Skin of body (tissue), 2 donors: ENCODE data around the gene CERS4. TPM values are rescaled to one million over a fixed set of nuclear protein-coding genes. Genes with fewer than 3 reads are reported as not detected.
"Not testable (repeated sequence)": the region's sequence is repeated elsewhere in the genome, so short reads cannot be mapped to it uniquely, and the experiment has no call there.

Source experiments
- DNase-seq: peaks from one replicate; lab custom pipeline; 2025; lab: John Stamatoyannopoulos, UW
- total RNA-seq: library from RNA; depleted of rRNA; stranded (reverse); fragments of >200 nt; gene quantifications from one replicate; pipeline ENCODE4 v1.2.3, GENCODE V29; 2014

The CERS4 gene
- total RNA-seq, 1 donor from 2014 or later = 55.2 TPM

- no peak for DNase-seq
Observed at GRCh38 chr19:8241646-8242045, 32.5 kb downstream of the CERS4 start.

GRCh38 chr19:8242211-8242821, 33.1 kb downstream of the CERS4 start:
- no peak for DNase-seq

GRCh38 chr19:8243146-8243545, 34.0 kb downstream of the CERS4 start:
- DNase-seq = no peak

GRCh38 chr19:8244442-8244841, 35.3 kb downstream of the CERS4 start:
- DNase-seq = no peak

- no peak for DNase-seq
Observed at GRCh38 chr19:8245869-8246835, 37.0 kb downstream of the CERS4 start.

GRCh38 chr19:8247129-8247890, 38.1 kb downstream of the CERS4 start:
- DNase-seq = not testable (repeated sequence)

GRCh38 chr19:8248348-8249328, 39.5 kb downstream of the CERS4 start:
- no peak for DNase-seq

- DNase-seq = no peak
Observed at GRCh38 chr19:8250596-8250995, 41.4 kb downstream of the CERS4 start.

- DNase-seq = no peak
Observed at GRCh38 chr19:8251025-8251472, 41.9 kb downstream of the CERS4 start.

GRCh38 chr19:8252922-8253589, 43.9 kb downstream of the CERS4 start:
- DNase-seq = peak; percentile 69

GRCh38 chr19:8253678-8254077, 44.5 kb downstream of the CERS4 start:
- no peak for DNase-seq

GRCh38 chr19:8254286-8255001, 45.3 kb downstream of the CERS4 start:
- DNase-seq = no peak

GRCh38 chr19:8255426-8256125, 46.4 kb downstream of the CERS4 start:
- no peak for DNase-seq

- DNase-seq = no peak
Observed at GRCh38 chr19:8256276-8257051, 47.3 kb downstream of the CERS4 start.

GRCh38 chr19:8257052-8257443, 47.9 kb downstream of the CERS4 start:
- no peak for DNase-seq

- no peak for DNase-seq
Observed at GRCh38 chr19:8259142-8259921, 50.2 kb downstream of the CERS4 start.

- no peak for DNase-seq
Observed at GRCh38 chr19:8259922-8260247, 50.7 kb downstream of the CERS4 start.
